ENCODE data around the gene P2RX3. TPM values are rescaled to one million over a fixed set of nuclear protein-coding genes. Genes with fewer than 3 reads are reported as not detected.

Gene P2RX3
- total and polyA plus RNA-seq, 10 of the 15 experiments (the other 5 are each of a cell fraction or from before 2014, with no cell fraction given) = 0.05 to 0.12 TPM; not detected in 8

GRCh38 chr11:57364851-57365660, 26.9 kb downstream of the P2RX3 start:
- RAD21 ChIA-PET (ENCODE audit: unreplicated experiment) = no interaction called here
- no TSS peak for BruUV-seq (replicated peaks)

More at GRCh38 chr11:57364851-57365660, 26.9 kb downstream of the P2RX3 start:
- H3K9ac ChIP-seq (ENCODE audit: control insufficient read depth, insufficient read depth, low read length) = no peak overlapping the region
- H3K4me3 ChIP-seq = no peak overlapping the region
- H4K20me1 ChIP-seq (ENCODE audit: control insufficient read depth, insufficient read depth) = no peaks in the 10 kb centered on the region
- intact Hi-C loops (cut with micrococcal nuclease; ENCODE audit: unreplicated experiment) = no loop called here
- peaks cover 0 to 3% of the 10 kb centered on the region in 2 experiments; a peak in 2 of 4 replicates for H3K27me3 ChIP-seq (replicated peaks in 1 of 2; ENCODE audit: control insufficient read depth in 2 of 2, insufficient read depth in 2 of 2, low read length in 1 of 2)
- WGBS (ENCODE audit: insufficient coverage, insufficient replicate concordance, low lambda C conversion rate, missing lambda C conversion rate) = 31% methylated on average over 9 of the region's 9 CpGs
- no peak for ATAC-seq
- TF ChIP-seq MYB (IDR thresholded peaks at IDR 0.05; ENCODE audit: borderline replicate concordance, low read depth, low read length) (no peak), CREB1 (IDR thresholded peaks at IDR 0.05; ENCODE audit: low read depth) (no peak), ZNF622 (IDR thresholded peaks at IDR 0.05) (no peak), NFIC (IDR thresholded peaks at IDR 0.05; ENCODE audit: low read depth, low read length) (no peak), BMI1 (IDR thresholded peaks at IDR 0.05; ENCODE audit: borderline replicate concordance) (no peak), NR2C2 (IDR thresholded peaks at IDR 0.05; ENCODE audit: borderline replicate concordance, control insufficient read depth, insufficient read length, low read depth) (no peak), NRF1 (conservative IDR thresholded peaks at IDR 0.05; ENCODE audit: low read depth, low read length) (no peak), GATAD2B (conservative IDR thresholded peaks at IDR 0.05; ENCODE audit: low read depth) (no peak), PAX8 (IDR thresholded peaks at IDR 0.05) (no peak), YBX1 (IDR thresholded peaks at IDR 0.05) (no peak), STAT1 (conservative IDR thresholded peaks at IDR 0.05) (no peak), ZNF384 (IDR thresholded peaks at IDR 0.05; ENCODE audit: borderline replicate concordance, low read depth, low read length) (no peak), E4F1 (IDR thresholded peaks at IDR 0.05; ENCODE audit: borderline replicate concordance, partially characterized antibody) (no peak), SP1 (IDR thresholded peaks at IDR 0.05; ENCODE audit: low read depth, low read length) (no peak), TBL1XR1 (IDR thresholded peaks at IDR 0.05; ENCODE audit: low read depth, low read length) (no peak), SMC3 (IDR thresholded peaks at IDR 0.05; ENCODE audit: borderline replicate concordance, low read length) (no peak)
- CTCF ChIA-PET = no interaction called here
- H3K79me2 ChIP-seq (ENCODE audit: control insufficient read depth, insufficient read depth, low read length) = no peaks in the 10 kb centered on the region
- H3K4me2 ChIP-seq (ENCODE audit: control insufficient read depth, insufficient read depth) = no peak overlapping the region
- no peak overlapping the region for H3K27ac ChIP-seq (ENCODE audit: control insufficient read depth, insufficient read depth)
- FAIRE-seq = no peak
- POLR2A ChIA-PET = no interaction called here
- no peak for DNase-seq (ENCODE audit: low read depth, low spot score)
- no peaks in the 10 kb centered on the region for H3K36me3 ChIP-seq (ENCODE audit: control insufficient read depth in 2 of 2, insufficient read depth in 2 of 2, low read length in 1 of 2)
- H3K9me3 ChIP-seq (replicated peaks; ENCODE audit: control insufficient read depth, insufficient read depth, low read length) = no peaks in the 10 kb centered on the region
- no peak overlapping the region for H2AFZ ChIP-seq (ENCODE audit: control insufficient read depth, low read depth, low read length)
- SMC1A ChIA-PET (ENCODE audit: uncharacterized antibody, unreplicated experiment) = interaction anchor here (1.0 kb wide), 1 partner anchor 12 kb away, joined by 3 read pairs; no protein-coding TSS in a partner anchor
- H3K4me1 ChIP-seq (ENCODE audit: control insufficient read depth, insufficient read depth, low read length) = no peaks in the 10 kb centered on the region
- in situ Hi-C loops (cut with MboI) = no loop called here
